SK-N-MC (cell line): Measurements from ENCODE around the gene TNRC6B.

ENCODE experiments used
- EZH2 ChIP-seq: fragments of 200-600 bp; sonication (generic); IDR thresholded peaks from one replicate; pipeline ENCODE4 v1.6.1; 2017; ENCODE audit warnings: antibody characterized with exemption
- POLR2AphosphoS5 ChIP-seq: IDR thresholded peaks from 2 replicates; pipeline ENCODE4 v1.6.1; 2012; ENCODE audit warnings: mild to moderate bottlenecking, low read depth, low read length, borderline replicate concordance

DNA sequence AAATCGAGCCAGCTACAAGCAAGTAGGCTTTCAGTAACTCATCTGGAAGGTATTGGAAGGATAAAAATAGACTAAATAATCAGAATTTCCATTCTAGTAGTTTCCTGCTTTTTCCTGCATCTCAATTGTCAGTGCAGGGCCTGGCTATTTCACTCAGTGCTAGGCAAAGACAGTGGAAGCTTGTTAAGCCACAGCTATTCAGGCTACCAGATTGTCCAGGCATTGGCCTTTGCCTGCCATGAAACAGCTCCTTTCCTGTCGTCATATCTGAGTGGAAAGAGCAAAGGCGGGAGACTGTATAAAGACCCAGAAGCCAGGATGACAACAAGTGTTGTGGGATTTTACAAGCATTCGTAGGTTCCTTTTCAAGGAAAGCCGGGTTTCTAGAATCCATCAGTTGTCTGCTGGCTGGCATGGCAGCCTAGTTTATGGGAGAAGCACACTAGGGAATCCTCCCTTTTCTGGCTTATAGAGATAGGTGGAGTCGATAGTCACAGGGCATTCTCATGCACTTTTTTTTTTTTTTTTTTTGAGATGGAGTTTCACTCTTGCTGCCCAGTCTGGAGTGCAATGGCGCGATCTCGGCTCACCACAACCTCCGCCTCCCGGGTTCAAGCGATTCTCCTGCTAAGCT, 2.0 kb upstream of the TNRC6B start:
- TF ChIP-seq EZH2 (no peak), POLR2AphosphoS5 (no peak)
